Omental fat pad (tissue), 4 donors: Measurements from ENCODE around the gene CHAC1. TPM values are rescaled to one million over a fixed set of nuclear protein-coding genes. Genes with fewer than 3 reads are reported as not detected.
A peak's percentile ranks its signal among the peaks of the same experiment; 100 is the strongest.

ENCODE experiments used
- ATAC-seq: fragments of 150-250 bp; one replicate; pipeline ENCODE4 v1.9.1; 2016; ENCODE audit warnings: mild to moderate bottlenecking, moderate library complexity; ENCODE audit not compliant: low FRiP score
- DNase-seq: peaks from one replicate; pipeline ENCODE4 v3.0.0-alpha.2; 2019; ENCODE audit warnings: low spot score
- total RNA-seq, 4 donors: library from RNA; depleted of rRNA; stranded (reverse); fragments of >200 nt; gene quantifications; one replicate each; pipeline ENCODE4 v1.1.0, GENCODE V29; 2016
- TF ChIP-seq, protein P1 (sequence below), 3 donors: fragments of 450-650 bp; IDR thresholded peaks; one replicate each; pipeline ENCODE4 v1.5.1; 2016 to 2017; ENCODE audit warnings: antibody characterized with exemption in 3 of 3, mild to moderate bottlenecking in 3 of 3, moderate library complexity in 2 of 3

The CHAC1 gene
- total RNA-seq, 4 donors from 2014 or later = 0.63 to 63.6 (median 13.4) TPM

DNA sequence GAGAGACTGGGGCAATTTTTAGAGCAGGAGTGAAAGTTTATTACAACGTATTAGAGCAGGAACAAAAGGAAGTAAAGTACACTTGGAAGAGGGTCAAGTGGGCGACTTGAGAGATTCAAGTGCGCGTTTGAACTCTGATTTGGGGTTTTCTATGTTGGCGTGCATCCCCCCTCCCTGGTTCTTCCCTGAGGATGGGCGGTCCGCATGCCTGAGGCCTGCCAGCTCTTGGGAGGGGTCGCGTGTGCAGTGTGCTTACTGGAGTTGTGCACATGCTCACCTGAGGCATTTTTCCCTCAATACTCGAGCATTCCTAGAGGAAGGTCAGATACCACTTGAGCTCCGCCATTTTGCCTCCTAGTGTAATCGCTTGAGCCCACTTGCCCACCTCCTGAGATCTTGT lies 10.4 kb upstream of the CHAC1 start:
- TF ChIP-seq, protein P1, sequence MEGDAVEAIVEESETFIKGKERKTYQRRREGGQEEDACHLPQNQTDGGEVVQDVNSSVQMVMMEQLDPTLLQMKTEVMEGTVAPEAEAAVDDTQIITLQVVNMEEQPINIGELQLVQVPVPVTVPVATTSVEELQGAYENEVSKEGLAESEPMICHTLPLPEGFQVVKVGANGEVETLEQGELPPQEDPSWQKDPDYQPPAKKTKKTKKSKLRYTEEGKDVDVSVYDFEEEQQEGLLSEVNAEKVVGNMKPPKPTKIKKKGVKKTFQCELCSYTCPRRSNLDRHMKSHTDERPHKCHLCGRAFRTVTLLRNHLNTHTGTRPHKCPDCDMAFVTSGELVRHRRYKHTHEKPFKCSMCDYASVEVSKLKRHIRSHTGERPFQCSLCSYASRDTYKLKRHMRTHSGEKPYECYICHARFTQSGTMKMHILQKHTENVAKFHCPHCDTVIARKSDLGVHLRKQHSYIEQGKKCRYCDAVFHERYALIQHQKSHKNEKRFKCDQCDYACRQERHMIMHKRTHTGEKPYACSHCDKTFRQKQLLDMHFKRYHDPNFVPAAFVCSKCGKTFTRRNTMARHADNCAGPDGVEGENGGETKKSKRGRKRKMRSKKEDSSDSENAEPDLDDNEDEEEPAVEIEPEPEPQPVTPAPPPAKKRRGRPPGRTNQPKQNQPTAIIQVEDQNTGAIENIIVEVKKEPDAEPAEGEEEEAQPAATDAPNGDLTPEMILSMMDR (IDR thresholded peaks at IDR 0.05) = no peak
- ATAC-seq = no peak
- no peak for DNase-seq

- TF ChIP-seq, protein P1 (IDR thresholded peaks at IDR 0.05) = no peak
- no peak for ATAC-seq
- no peak for DNase-seq
These were observed 9.4 kb upstream of the CHAC1 start for GRCh38 chr15:40943764-40944365.

- TF ChIP-seq, protein P1 (IDR thresholded peaks at IDR 0.05) = no peak
- DNase-seq = no peak
- ATAC-seq = no peak
These were observed 8.6 kb upstream of the CHAC1 start for GRCh38 chr15:40944510-40945296.

DNA sequence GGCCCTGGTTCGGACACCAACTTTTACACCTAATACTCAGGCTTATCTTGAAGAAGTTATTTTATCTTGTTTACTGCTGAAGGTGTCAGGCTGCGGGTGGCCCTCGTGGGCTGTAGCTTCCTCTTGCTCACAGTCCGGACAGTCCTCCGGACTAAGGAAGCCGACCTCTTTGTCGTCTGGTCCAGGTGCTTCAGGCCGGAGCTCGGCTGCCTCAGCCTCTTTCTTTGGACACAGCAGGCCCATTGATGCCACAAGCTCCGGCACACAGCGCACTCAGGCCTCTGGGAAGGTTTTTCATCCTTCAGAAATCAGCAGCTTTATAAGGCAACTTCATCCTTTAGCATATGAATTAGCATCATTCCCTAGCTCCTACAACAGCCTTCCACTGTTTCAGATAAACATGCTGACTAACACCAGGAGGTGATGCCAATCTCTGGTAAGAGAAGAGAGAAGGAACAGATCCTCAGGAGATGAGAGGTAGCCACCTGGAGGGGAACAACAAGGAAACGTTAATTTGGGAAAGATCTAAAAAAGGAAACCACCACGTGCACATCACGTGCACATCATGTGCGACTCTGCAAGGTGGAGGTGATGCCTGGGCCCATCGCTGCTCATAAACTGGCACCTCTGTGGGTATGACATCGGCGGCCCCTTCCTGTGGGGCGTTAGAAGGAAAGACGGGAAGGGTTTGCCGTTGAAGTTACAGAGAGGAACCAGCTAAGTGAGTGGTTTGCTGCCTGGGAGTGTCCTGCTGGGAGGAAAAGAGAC lies 4.4 kb upstream of the CHAC1 start:
- no peak for DNase-seq
- no peak for ATAC-seq
- TF ChIP-seq, protein P1 (IDR thresholded peaks at IDR 0.05) = no peak

DNA sequence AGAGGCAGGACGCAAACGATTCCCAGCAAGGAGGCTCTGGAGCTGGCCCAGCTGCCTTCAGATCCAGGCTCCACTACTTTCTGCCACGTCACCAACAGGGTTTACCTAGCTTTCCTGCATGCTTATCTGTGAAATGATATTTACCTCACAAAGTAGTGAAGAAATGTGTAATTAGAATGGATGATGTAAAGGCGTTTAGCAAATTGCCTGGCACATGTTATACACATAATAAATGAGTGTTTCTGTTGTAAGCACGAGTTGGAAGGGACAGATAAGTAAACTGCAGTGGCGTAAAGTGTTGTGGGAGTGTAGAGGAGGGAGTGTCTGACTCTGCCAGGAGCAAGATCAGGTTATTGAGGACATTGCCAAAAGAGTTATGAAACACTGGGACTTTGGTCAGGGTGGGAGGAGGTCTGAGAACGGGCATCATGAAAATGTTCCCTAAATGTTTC lies 3.5 kb upstream of the CHAC1 start:
- ATAC-seq (peak; percentile 79), DNase-seq (no peak)
- TF ChIP-seq, protein P1 (IDR thresholded peaks at IDR 0.05) = no peak

DNA sequence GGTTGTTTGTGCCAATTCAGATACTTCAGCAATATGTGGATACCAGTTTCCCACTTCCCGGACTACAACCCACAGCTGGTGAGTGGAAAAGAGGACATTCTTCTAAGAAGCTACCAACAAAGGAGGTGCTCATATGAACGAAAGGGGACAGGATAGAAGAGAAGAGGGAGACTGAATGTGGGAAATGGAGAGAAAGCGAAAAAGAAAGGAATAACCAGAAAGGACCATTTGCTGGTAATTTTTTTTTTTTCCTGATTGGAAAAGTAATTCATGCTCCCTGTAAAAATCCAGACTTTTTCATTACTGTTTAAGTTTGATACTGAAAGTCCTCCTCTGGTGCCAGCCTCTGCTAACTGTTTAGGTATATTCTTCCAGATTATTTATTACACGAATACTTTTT lies 1.5 kb upstream of the CHAC1 start:
- ATAC-seq (no peak), DNase-seq (no peak)

More for the DNA sequence above, 1.5 kb upstream of the CHAC1 start:
- TF ChIP-seq, protein P1 (IDR thresholded peaks at IDR 0.05) = no peak
